Gastroesophageal sphincter (tissue), 3 donors: ENCODE results near the gene GSK3A.

Source experiments
- EP300 ChIP-seq: sonication (generic); formaldehyde crosslinking; IDR thresholded peaks from one replicate; pipeline ENCODE4 v1.6.1; 2017; ENCODE audit warnings: antibody characterized with exemption, mild to moderate bottlenecking
- POLR2A ChIP-seq, 2 donors: fragments of 450-650 bp; IDR thresholded peaks; one replicate each; pipeline ENCODE4 v1.6.1; 2017; ENCODE audit warnings: antibody characterized with exemption in 2 of 2, mild to moderate bottlenecking in 2 of 2, moderate library complexity in 1 of 2
- POLR2AphosphoS5 ChIP-seq: sonication (generic); formaldehyde crosslinking; IDR thresholded peaks from one replicate; pipeline ENCODE4 v1.6.1; 2017; ENCODE audit warnings: antibody characterized with exemption
- TF ChIP-seq, protein P1 (sequence below), 4 experiments: fragments of 200-600 bp in 2 of 4; fragments of 450-650 bp in 2 of 4; sonication (generic) in 1 of 4; IDR thresholded peaks; one replicate each; pipeline ENCODE4 v1.5.1; 2017 to 2019; ENCODE audit warnings: antibody characterized with exemption in 4 of 4, mild to moderate bottlenecking in 2 of 4, moderate library complexity in 2 of 4

DNA sequence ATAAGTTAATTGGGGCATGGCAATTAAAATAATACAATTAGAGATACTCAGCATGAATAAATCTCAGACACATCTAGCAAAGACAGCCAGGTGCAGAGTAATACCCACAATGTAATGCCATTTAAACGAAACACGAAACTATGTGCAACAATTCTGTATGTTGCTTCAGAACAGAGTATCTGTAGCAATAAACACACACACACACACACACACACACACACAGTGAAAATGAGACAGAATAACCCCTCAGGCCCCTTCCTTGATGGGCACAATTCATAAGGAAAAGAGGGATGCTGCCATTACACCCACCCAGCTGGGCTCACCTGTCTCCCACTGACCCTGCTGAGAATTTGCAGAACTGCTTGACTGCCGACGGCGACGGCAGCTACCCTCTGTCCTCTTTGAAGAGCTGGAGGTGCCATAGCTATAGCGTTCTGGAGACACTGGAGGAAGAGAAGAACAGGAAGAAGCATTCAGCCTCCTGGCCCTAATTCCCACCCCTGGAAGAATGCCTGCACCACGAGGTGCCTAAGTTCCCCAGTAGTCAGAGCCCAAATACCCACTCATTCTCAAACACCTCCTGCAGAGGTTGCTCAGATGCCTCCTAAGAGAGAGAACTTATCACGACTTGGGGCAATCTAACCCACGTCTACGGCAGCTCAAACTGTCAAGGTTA is 27.5 kb downstream of the GSK3A start:
- TF ChIP-seq, protein P1, sequence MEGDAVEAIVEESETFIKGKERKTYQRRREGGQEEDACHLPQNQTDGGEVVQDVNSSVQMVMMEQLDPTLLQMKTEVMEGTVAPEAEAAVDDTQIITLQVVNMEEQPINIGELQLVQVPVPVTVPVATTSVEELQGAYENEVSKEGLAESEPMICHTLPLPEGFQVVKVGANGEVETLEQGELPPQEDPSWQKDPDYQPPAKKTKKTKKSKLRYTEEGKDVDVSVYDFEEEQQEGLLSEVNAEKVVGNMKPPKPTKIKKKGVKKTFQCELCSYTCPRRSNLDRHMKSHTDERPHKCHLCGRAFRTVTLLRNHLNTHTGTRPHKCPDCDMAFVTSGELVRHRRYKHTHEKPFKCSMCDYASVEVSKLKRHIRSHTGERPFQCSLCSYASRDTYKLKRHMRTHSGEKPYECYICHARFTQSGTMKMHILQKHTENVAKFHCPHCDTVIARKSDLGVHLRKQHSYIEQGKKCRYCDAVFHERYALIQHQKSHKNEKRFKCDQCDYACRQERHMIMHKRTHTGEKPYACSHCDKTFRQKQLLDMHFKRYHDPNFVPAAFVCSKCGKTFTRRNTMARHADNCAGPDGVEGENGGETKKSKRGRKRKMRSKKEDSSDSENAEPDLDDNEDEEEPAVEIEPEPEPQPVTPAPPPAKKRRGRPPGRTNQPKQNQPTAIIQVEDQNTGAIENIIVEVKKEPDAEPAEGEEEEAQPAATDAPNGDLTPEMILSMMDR (IDR thresholded peaks at IDR 0.05), result no peak
- TF ChIP-seq POLR2AphosphoS5 (no peak), POLR2A (IDR thresholded peaks at IDR 0.05) (no peak), EP300 (no peak)
